HG03066 (cell line): ENCODE results near the gene PRKN.

Source experiments
- ATAC-seq: cut with Tn5 transposase; IDR thresholded peaks from one replicate; pipeline ENCODE4 v1.9.1; 2021; ENCODE audit warnings: low read depth; ENCODE audit not compliant: unreplicated experiment

The PRKN gene

DNA sequence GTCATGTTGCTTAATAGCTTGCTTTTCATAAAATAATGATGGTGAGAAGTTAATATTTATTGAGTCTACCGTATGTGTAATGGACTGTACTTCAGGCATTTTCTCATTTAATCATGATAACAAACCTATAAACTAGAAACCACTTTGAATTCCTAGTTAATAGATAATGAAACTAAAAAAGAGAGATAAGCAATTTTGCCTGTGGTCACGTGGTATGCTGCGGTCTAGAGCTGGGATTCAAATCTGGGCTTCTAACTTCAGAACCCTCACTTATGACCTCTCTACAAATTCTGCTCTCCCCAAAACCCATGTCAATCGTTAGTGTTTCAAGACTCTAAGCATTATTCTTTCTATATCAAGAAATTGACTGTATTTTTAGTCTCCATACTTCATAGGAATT lies 700.7 kb downstream of the PRKN start:
- no peak for ATAC-seq

DNA sequence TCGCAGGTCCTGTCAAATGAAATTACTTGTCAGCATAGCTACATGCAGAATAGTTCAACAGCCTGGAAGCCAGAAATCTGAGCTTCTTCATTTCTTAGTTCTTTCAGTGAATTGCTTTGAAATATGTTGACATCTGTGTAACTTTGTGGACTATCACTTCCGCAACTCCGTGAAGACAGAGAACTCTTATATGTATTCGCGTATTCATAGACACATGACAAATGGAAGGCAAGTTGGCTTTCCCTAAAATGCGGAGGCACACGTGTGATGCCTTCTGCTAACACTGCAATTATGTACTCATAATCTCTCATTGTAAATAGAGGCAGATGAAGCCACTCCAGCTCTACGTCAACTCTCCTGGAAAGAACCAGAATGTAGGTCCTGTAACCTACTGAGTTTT lies 701.5 kb downstream of the PRKN start:
- ATAC-seq, result no peak

DNA sequence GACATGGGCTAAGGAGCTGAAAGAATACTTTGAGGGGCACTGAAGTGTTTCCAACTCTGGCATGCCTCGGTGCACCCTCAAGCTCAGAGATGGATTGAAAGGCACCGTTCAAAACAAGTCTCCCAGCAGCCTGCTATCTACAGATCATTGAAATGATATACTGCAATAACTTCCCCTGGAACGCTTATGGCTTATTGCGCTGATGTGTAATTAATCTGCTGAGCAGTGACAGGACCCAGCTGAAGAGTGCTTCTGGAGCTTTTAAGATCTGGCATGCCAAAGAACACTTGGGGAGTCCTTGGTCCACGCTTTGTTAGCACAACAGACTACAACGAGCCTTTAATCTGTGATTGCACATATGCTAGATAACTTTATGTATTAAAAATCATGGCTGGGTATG lies 708.2 kb downstream of the PRKN start:
- ATAC-seq, result no peak

DNA sequence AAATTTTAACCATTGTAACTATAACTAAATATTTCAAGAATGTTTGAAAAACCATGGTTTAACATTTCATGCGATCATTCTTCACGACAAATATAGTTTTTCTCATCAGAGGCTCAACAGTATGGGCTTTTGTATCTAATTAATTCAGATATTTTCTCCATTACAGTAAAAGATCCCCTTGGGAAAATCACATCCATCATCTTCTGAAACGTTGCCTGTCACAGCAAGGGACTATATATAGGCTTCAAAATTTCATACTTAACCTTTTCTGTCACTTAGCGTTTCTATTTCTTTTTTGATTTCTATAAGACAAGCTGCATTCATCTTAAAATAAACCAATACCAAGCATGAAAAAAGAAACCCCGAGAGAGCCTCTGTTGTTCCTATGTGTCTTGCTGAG lies 710.0 kb downstream of the PRKN start:
- ATAC-seq, result no peak

DNA sequence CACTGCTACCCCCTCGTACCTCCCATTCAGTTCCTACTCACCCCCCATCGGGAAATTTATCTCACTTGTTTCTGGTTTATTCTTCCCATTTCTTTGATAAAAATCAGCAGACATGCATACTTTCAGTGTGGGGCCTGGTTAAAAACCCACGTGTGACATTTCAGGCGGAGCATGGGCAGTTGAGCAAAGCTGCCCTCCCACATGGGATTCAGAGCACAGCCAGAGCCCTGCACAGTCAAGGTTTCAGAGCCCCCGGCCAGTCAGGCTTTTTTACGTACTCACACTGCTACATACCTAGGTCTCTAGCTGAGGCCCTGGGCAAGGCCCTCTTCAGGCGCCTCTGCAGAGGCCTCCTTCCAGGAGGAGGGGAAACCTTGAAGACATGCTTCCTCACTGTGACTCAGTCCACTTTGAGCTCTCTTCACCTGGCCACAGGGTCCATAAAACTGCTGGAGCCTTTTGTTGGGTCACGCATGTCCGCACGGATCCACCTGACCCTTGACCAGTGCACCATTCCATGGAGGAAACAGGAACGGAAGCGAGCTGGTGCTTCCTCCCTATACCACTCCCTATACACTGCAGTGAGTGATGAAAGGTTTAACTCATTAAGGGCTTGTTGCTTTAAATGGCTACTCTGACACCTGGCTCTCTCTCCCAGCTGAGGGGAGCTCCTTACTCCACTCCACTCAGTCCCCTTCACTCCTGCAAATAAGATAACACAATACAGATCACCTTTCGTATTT lies 713.3 kb downstream of the PRKN start:
- ATAC-seq, result no peak

DNA sequence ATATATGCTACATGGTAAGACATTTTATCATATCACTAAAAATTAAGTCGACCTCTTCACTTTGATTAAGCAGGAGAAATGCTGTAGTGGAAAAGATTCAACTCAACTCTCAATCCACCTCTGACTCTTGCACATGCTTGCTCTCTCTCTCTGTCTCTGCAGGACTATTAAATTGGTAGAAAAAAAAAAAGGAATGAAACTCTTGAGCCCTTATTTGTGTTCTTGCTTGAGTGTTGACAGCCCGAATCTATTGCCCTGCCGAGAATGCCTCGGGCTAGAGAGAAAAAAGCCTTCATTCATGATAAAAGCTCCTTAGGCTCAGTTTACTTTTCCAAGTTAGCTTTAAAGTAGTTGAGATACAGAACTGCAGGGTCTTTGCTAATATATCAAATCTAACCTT lies 722.2 kb downstream of the PRKN start:
- ATAC-seq, result no peak

DNA sequence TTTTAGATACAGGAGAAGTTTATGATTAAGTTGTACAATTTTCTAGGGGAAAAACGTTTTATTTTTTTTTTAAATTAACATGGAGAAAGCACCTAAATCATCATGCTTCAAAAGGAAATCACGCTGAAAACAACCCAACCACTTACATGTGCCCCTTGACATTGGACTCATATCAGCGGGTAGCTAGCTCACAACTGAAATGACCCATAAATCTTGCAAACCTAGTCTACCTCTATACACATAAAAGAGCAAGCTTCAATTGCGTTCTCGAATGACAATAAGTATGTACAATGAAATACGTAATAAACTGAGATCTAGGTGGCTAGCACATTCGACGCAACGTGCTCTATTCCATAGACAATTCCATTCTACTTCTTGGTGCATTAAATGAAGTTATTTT lies 730.8 kb downstream of the PRKN start:
- no peak for ATAC-seq

DNA sequence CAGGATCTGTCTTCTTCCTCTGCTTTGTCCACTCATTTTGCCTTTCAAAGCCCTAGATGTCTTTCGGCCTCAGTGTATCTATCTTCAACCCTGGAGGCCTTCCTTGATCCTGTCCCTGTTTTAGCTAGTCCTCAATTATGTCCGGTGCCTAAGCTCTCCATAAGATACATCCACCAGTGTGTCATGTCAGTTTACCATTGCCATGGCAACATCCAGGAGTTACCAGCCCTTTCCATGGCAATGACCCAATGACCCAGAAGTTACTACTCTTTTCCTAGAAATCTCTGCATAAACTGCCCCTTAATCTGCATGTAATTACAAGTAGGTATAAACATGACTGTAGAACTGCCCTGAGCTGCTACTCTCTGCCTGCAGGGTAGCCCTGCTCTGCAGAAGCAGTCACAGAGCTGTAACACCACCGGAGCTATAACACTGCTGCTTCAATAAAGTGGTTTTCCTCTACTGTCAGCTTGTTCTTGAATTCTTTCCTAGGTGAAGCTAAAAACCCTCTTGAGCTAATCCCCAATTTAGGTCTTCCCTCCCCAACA lies 741.6 kb downstream of the PRKN start:
- ATAC-seq, result no peak

DNA sequence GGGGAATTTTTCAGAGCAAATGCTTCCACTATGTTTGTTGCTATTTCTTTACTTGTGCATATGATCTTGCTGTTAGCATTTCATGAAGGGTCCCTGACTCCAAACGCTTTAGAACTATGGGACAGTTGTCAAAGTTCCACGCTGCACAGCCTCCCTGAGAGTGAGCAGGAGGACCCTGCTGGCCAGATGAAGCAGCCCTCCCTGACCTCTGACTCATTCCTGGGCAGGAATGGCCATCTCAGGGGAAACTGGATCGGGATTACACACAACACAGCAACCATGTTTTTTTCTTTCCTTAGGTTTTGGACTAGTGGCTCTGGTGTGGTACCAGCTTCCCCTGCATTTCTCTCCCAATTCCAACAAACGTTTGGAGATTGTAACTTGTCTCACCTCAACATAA lies 742.9 kb downstream of the PRKN start:
- no peak for ATAC-seq

DNA sequence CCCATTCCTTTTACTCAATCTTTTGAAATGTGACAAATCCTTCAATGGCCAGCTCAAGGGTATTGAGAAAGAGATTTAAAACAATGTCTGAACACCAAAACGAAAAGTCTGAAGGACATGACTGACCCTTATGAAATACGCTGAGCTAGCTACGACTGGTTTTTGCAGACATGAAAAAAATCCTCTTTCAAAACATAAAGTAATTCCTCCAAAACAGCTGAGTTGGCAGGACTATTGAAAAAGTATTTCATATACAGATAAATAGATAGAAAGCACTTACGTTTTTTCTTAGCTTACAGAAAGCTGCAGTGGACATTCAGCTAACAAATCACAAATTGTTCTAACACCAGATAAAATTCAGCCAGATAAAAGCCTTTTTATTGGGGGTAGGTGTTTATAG lies 751.0 kb downstream of the PRKN start:
- no peak for ATAC-seq

DNA sequence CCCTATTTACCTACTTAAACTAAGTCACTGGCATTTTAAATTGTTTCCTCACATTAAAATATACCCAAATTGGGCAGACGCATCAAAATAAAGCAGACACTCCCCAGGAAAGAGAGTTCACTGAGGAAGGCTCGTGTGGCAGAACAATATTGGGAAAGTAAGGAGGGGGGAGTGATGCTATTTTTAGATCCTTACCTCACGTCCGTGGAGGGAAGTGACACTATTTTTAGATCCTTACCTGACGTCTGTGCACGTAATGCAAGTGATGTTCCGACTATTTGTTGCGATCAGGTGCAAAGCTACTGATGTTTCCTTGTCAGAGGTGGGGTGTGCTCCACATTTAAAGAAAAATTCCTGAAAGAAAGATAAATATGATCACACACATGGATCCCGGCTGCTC lies 754.5 kb downstream of the PRKN start:
- no peak for ATAC-seq

DNA sequence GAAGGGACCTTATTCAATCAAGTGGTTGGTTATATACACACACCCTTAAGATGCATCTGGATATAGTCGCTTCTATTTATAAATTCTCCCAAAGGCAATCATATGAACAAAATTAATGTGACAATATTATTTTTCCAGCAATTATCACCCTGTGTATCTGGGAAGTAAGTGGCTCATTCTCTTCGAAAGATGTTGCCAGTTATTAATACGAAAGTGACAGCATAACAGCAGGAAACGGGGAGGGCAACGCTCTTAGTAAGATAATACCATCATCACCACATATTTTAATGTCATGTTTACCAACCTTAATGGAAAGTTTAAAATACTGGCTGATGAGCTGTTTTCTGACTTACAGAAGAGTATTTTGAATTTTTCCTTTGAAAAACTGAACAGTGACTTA lies 756.5 kb downstream of the PRKN start:
- no peak for ATAC-seq

DNA sequence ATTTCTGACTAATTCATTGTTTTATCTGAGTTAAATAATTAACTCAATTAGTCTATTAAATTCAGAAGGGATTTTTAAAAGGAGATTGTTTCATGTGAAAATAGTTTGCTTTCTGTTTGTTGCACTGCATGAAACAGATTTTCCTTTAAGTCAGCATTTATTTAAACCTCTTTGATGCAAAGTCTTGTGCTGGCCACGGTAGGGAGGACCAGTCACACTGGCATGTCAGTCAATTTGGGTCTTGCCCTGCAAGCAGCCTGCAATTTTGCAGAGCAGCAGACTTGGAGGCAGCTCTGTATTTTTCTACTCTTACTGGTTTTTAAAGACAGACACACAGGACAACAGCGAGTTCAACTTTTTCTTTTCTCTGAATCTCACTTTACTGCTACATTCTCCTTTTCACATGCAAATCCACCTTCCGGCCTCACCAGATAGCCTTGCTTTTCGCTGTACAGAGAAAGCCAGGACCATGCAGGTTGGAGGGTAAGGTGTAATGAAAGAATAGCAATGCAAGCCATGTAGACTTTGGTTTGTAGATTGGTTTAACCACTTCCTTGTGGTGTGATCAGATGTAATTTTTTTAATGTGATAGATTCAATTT lies 763.8 kb downstream of the PRKN start:
- ATAC-seq, result no peak

DNA sequence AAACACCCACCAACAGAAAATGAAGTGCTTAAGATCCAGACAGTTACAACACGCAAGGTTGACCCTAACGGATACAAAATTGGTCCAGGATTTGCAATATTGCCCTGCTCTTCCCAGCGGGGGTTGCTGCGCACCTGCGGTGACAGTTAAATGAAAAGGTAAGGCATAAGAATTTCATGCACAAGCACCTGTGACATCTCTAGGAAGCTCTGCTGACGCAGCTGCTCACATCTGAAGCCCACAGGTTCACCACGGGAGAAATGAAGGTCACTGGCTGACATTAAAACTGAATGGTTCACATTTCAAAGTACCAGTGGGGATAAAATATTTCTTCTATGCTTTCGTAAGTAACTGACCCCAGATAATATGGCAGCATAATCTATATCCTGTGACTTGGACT lies 764.4 kb downstream of the PRKN start:
- ATAC-seq, result no peak

DNA sequence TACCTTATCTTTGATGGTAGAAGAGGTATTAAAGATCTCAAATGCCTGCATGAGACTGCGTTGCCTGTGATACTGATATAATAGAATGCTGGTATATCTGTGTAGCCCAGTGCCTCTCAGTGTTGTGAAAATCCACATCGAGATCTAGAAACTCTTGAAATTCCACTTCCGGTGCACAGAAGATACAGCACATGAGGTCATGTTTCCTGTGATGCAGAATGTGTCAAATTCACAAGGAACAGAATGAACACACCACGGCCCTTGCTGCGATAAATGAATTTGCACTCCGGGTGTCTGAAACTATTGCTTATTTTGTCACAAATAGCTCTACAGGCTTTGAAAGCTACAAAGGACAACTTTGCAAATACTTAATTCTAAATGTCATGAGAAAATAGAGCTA lies 765.8 kb downstream of the PRKN start:
- ATAC-seq, result no peak

DNA sequence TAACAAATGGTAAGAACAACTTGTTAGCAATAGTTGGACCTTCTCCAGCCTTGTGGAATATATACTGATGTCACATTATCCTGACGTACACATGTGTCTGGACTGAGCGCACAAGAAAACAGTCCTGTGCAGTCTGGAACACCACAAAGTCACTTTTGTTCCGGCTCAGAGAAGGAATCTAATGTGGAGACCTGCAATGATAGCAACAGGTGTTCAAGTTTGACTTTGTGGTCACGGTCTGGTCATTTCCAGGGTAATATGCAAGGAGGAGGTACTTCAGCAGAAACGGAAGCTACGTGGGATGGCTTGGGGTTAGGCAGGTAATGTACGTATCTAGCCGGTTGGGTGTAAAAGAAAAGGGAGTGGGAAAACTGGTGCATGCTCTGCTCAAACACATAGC lies 766.5 kb downstream of the PRKN start:
- no peak for ATAC-seq

DNA sequence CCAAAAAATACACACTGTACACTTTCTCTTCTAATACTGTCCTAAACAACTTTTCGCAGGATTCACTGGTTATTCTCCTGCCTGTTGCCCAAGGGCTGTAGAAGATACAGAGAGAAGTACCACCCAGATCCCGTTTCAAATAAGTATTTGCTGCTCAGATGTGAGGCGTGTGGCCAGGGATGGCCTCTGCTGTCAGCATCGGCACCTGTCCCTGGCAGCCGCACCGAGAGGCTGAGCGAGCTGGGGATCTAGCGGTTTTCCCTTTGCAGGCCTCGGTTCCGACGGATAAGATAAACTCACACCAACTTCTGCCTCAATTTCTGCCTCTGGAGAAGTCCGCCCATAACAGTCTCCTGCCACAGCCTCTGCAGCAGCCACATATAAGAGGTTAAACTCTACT lies 768.5 kb downstream of the PRKN start:
- no peak for ATAC-seq

DNA sequence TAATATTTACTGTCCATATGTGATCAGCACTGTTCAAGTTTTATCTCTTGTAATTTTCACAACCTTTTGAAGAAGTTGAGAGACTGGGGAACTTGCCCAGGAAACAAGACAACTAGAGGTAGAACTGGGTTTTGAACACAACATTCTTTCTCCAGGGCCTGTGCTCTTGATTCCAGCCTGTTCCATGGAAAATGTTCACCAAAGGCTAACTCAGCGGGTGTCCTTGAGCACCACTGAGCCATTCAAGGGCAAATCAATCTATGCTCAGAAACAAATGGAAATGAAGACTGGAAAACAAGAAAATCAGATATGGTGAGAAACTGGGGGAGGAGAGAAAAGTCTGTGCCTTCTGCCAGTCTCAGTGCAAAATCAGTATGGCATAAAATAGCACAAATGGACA lies 771.5 kb downstream of the PRKN start:
- ATAC-seq, result no peak

DNA sequence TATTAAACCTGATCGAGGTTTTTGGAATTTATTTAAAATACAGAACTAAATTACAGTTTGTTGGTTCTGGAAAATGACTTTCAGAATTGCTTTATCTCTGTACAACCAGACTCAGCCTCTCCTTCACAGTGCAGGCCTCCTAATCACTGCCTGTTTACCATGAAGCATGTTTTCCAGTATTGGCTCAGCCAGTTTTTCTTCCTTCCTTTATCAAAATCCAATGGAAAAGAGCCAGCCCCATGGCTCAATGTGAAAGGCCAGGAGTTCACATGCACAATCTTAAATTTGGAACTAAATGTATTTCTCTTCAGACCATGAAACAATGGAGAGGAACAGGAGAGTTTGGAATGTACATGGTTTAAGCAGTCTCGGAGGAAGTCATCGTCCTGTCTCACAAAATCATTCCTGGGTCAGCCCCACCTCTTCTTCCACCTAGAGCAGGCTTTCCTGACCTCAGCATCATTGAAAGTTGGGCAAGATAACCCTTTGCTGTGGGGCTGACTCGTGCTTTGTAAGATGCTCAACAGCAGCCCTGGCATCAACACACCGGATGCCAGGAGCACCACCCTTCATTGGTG lies 772.8 kb downstream of the PRKN start:
- ATAC-seq, result no peak

DNA sequence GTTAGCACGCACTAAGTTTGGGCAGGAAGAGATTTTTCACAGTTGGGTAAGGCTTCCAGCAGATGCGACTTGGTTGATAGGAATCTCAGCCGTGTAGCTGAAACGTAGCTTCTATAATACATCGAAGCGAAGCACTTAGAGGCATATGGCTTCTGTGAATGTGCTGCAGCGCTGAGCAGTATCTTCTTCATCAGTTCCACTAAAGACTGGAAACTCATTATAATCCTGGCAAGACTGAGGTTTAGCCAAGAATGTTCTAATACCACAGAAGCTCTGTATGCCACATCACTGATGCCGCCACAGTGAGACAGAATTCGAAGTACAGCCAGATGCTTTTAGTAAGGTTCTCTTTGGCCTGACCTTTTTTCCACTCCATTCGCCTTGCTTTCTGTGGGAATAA lies 773.5 kb downstream of the PRKN start:
- ATAC-seq, result no peak

DNA sequence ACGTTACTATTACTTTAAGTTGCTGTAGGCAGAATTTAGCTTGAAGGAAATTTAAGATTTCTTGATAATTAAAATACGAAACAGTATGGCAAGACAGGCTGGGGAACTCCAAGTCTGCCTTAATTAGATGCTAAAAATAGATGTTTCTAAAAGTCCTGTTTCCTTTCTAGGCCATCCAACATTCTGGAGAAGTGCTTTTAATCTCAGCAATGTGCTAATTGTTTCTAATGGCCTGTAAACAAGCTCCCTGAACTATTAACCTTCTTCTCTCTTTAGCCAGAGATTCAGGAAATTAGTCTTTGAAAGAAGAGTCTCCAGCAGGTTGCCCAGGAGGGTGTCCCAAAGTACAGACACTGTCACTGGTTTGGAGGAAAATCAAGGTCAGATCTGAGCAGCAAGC lies 776.4 kb downstream of the PRKN start:
- ATAC-seq, result no peak

DNA sequence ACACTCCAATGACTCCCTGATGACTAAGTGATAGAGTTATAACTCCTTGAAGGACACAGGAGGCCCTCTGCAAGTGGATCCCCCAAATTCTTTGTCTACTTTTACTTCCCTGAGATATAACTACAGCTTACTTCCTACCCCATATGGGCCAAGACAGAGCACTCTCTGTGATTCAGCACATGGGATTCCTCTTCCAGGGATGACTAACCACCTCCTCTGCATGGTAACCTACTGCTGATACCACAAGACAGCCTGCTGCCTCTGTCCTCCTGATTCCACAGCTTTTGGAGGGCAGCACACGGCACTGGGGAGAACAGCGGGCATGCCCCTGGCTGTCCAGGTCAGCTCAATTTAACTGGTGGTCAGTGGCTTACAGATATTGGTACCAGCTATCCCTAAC lies 778.0 kb downstream of the PRKN start:
- no peak for ATAC-seq
